Hypothalamus (tissue), 51 donors: Measurements from ENCODE around the gene DKK2.
"Not testable (repeated sequence)": the region's sequence is repeated elsewhere in the genome, so short reads cannot be mapped to it uniquely, and the experiment has no call there.

Experiments
- DNase-seq, 51 donors: peaks; one replicate each; lab custom pipeline; 2025; lab: John Stamatoyannopoulos, UW

DKK2 gene

GRCh38 chr4:106930522-106930921 is 105.6 kb downstream of the DKK2 start:
- DNase-seq, result no peak

GRCh38 chr4:106929248-106929647 is 106.9 kb downstream of the DKK2 start:
- DNase-seq, result no peak

GRCh38 chr4:106914223-106914622 is 121.9 kb downstream of the DKK2 start:
- DNase-seq, result no peak

GRCh38 chr4:106909486-106910188 is 126.5 kb downstream of the DKK2 start:
- no peak for DNase-seq

GRCh38 chr4:106908049-106908448 is 128.1 kb downstream of the DKK2 start:
- not testable (repeated sequence) for DNase-seq

- DNase-seq, result no peak
Observed at GRCh38 chr4:106907216-106907615, 128.9 kb downstream of the DKK2 start.

GRCh38 chr4:106906728-106907127 is 129.4 kb downstream of the DKK2 start:
- no peak for DNase-seq

GRCh38 chr4:106898621-106899230 is 137.4 kb downstream of the DKK2 start:
- peak in 4 of 51 donors; percentile 0 to 13 (median 2) for DNase-seq

GRCh38 chr4:106893903-106894302 is 142.2 kb downstream of the DKK2 start:
- DNase-seq, result peak in 1 of 51 donors; percentile 2

- no peak for DNase-seq
Observed at GRCh38 chr4:106893395-106893881, 142.7 kb downstream of the DKK2 start.

- DNase-seq, result no peak
Observed at GRCh38 chr4:106892786-106893185, 143.3 kb downstream of the DKK2 start.

- no peak for DNase-seq
Observed at GRCh38 chr4:106875340-106875739, 160.8 kb downstream of the DKK2 start.
